SU-DHL-6 (cell line): ENCODE data around the gene PRRC2B.
A peak's percentile ranks its signal among the peaks of the same experiment; 100 is the strongest.

Source experiments
- H2AFZ ChIP-seq: fragments of 200-600 bp; sonication (generic); 2 replicates; pipeline ENCODE4 v1.6.1; 2014; ENCODE audit warnings: low read depth, mild to moderate bottlenecking, moderate library complexity, mixed read lengths, antibody characterized with exemption, low read length; ENCODE audit not compliant: severe bottlenecking
- H3F3A ChIP-seq: fragments of 200-600 bp; shearing (Covaris generic); 2 replicates; pipeline ENCODE4 v1.6.0; 2016; ENCODE audit warnings: antibody characterized with exemption, mild to moderate bottlenecking; ENCODE audit not compliant: insufficient read depth
- H3K27ac ChIP-seq: fragments of 200-600 bp; sonication (generic); 2 replicates; pipeline ENCODE4 v1.5.1; 2016; ENCODE audit warnings: low read depth, mild to moderate bottlenecking, low read length, moderate library complexity, mixed read lengths
- H3K27me3 ChIP-seq: fragments of 200-600 bp; sonication (generic), shearing (Covaris generic); 2 replicates; pipeline ENCODE4 v1.6.0; 2014; ENCODE audit warnings: mild to moderate bottlenecking, low read length
- H3K36me3 ChIP-seq: fragments of 200-600 bp; sonication (generic); 2 replicates; pipeline ENCODE4 v1.6.1; 2014; ENCODE audit warnings: mild to moderate bottlenecking, low read length, mixed read lengths
- H3K4me2 ChIP-seq: fragments of 300-600, 200-600 bp; shearing (Covaris generic), sonication (generic); 2 replicates; pipeline ENCODE4 v1.6.0; 2014; ENCODE audit warnings: low read length, low read depth, mild to moderate bottlenecking; ENCODE audit not compliant: poor library complexity, severe bottlenecking
- H3K4me3 ChIP-seq: fragments of 200-600 bp; sonication (generic); 2 replicates; pipeline ENCODE4 v1.5.1; 2014; ENCODE audit warnings: antibody characterized with exemption, low read length, mild to moderate bottlenecking, mixed read lengths; ENCODE audit not compliant: insufficient read depth, poor library complexity, severe bottlenecking
- H3K79me2 ChIP-seq: fragments of 200-600 bp; sonication (generic); 2 replicates; pipeline ENCODE4 v1.6.1; 2014; ENCODE audit warnings: mild to moderate bottlenecking, low read length, moderate library complexity; ENCODE audit not compliant: insufficient read depth
- H3K9ac ChIP-seq: fragments of 200-600 bp; sonication (generic); 2 replicates; pipeline ENCODE4 v1.7.0; 2014; ENCODE audit warnings: mild to moderate bottlenecking, low read length
- H3K9me2 ChIP-seq: fragments of 200-600 bp; sonication (generic); replicated peaks from 2 replicates; pipeline ENCODE4 v1.6.1; 2014; ENCODE audit warnings: low read length; ENCODE audit not compliant: insufficient read depth
- H3K9me3 ChIP-seq: fragments of 200-600 bp; sonication (generic); 2 replicates; pipeline ENCODE4 v1.6.1; 2014; ENCODE audit warnings: low read length, mixed read lengths; ENCODE audit not compliant: insufficient read depth
- H4K20me1 ChIP-seq: fragments of 200-600 bp; sonication (generic); 2 replicates; pipeline ENCODE4 v1.6.1; 2014; ENCODE audit warnings: low read depth, mild to moderate bottlenecking, antibody characterized with exemption, low read length, moderate library complexity, mixed read lengths
- CTCF ChIP-seq: fragments of 200-600 bp; sonication (generic); IDR thresholded peaks from one replicate; pipeline ENCODE4 v1.5.1; 2017; ENCODE audit warnings: antibody characterized with exemption, mild to moderate bottlenecking, low read length, moderate library complexity; ENCODE audit not compliant: insufficient read depth, poor library complexity, severe bottlenecking
- EZH2phosphoT487 ChIP-seq: fragments of 200-600 bp; sonication (generic), shearing (Covaris generic); conservative IDR thresholded peaks from 2 replicates; pipeline ENCODE4 v1.6.1; 2018; ENCODE audit warnings: mild to moderate bottlenecking, antibody characterized with exemption, low read length, moderate library complexity, mixed read lengths

Gene PRRC2B

DNA sequence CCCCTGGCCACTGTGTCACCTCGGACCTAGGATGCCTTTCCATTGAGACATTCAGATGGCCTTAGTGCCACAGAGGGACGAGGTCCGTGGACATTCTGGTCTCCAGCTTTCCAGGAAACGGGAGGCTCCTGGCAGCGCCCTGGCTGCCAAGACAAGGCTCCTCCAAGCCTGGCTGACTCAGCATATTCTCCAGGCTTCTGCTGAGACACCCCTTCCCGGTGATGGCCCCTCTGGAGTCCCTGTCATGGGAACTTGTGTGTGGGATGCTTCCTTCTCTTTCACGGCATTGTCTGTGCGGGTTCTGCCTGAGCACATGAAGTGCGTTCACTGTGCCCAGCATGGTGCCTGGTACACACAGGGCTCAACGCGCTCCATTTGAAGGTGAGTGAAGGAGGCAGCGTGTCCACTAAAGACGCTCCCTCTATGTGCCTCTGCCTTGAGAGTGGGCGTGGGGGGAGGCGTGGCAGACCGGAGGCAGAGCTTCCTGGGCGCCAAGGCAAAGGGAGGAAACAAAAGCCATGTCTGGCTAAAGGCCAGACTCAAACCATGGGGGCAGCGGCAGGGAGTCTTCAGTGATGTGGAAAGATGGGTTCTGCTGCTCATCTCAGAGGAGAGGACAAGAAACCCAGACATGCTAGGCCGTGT lies 46.4 kb upstream of the PRRC2B start:
- Histone ChIP-seq H4K20me1 (no peaks in the 10 kb centered on the region), H3F3A (no peaks in the 10 kb centered on the region), H3K27ac (no peak overlapping the region), H3K9me3 (no peaks in the 10 kb centered on the region), H3K9ac (no peak overlapping the region), H3K27me3 (no peaks in the 10 kb centered on the region), H3K36me3 (no peaks in the 10 kb centered on the region), H3K4me3 (no peak overlapping the region), H3K4me2 (no peak overlapping the region), H2AFZ (no peak overlapping the region), H3K79me2 (no peaks in the 10 kb centered on the region), H3K9me2 (no peaks in the 10 kb centered on the region)
- TF ChIP-seq EZH2phosphoT487 (no peak), CTCF (no peak)

DNA sequence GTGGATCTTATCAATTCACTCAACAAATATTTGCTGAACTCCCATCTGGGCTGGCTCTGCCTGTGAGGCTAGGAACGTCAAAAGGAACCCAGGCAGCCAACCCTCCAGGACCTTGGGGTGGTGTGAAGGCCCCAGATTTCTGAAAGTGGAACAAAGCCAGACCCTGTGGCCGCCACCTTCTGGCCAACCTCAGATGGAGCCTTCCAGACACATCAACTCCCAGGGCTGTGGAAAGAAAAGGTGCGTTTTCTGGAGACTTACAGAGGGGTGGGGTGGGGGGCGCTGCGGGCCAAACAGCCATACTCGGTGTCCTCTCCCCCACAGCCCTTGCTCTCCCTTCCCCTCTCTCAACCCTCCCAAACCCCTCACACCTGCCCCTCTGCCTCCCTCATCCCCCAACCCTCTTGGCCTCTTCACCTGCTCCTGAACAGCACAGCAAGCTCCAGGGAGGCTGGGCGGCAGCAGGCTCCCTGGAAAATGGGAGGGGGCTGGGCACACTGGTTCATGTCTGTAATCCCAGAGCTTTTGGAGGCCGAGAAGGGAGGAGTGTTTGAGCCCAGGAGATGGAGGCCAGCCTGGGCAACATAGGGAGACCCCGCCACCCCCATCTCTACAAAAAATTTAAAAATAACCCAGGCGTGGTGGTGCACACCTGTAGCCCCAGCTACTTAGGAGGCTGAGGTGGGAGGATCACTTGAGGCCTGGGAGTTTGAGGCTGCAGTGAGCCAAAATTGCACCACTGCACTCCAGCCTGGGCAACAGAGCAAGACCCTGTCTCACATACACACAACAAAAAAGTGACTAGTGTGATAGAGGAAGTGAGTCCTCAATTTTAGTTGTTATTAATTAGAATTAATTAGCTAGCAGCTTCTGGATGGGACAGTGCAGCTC lies 45.0 kb upstream of the PRRC2B start:
- H3K36me3 ChIP-seq = no peaks in the 10 kb centered on the region
- H4K20me1 ChIP-seq = no peaks in the 10 kb centered on the region
- H3K4me2 ChIP-seq = no peak overlapping the region
- TF ChIP-seq EZH2phosphoT487 (no peak), CTCF (no peak)
- no peak overlapping the region for H3K4me3 ChIP-seq
- H3K9ac ChIP-seq = no peak overlapping the region
- no peak overlapping the region for H3K27ac ChIP-seq
- no peaks in the 10 kb centered on the region for H3K79me2 ChIP-seq
- H2AFZ ChIP-seq = no peak overlapping the region
- no peaks in the 10 kb centered on the region for H3K9me3 ChIP-seq
- no peaks in the 10 kb centered on the region for H3K9me2 ChIP-seq
- no peaks in the 10 kb centered on the region for H3F3A ChIP-seq
- no peaks in the 10 kb centered on the region for H3K27me3 ChIP-seq

DNA sequence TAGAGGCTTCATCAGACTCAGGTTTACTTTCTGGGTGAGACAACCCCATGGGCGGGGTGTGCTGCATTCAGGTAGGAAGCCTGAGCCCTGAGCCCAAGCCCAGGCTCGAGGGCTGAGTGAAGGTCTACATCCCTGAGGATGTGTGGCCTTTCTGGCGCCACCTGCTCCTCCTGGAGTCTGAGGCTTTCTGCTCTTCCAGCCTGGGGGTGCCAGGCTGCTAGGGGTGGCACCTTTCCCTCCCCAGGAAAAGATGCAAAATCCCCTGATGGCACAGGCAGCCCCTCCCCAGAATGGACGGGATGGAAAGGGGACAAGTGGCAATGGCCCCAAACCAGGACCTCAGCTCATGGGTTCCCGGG lies 44.4 kb upstream of the PRRC2B start:
- H2AFZ ChIP-seq = peak overlapping the region; percentile 60
- H3K9me3 ChIP-seq = no peaks in the 10 kb centered on the region
- no peaks in the 10 kb centered on the region for H3K9me2 ChIP-seq
- no peak overlapping the region for H3K9ac ChIP-seq
- H3K36me3 ChIP-seq = no peaks in the 10 kb centered on the region
- no peaks in the 10 kb centered on the region for H3F3A ChIP-seq
- no peak overlapping the region for H3K4me2 ChIP-seq
- H3K79me2 ChIP-seq = no peaks in the 10 kb centered on the region
- H3K27ac ChIP-seq = no peak overlapping the region
- H3K27me3 ChIP-seq = no peaks in the 10 kb centered on the region
- no peaks in the 10 kb centered on the region for H4K20me1 ChIP-seq
- no peak for TF ChIP-seq EZH2phosphoT487
- TF ChIP-seq CTCF = no peak
- H3K4me3 ChIP-seq = no peak overlapping the region
